ENCODE results near the gene CELA1.

DNA sequence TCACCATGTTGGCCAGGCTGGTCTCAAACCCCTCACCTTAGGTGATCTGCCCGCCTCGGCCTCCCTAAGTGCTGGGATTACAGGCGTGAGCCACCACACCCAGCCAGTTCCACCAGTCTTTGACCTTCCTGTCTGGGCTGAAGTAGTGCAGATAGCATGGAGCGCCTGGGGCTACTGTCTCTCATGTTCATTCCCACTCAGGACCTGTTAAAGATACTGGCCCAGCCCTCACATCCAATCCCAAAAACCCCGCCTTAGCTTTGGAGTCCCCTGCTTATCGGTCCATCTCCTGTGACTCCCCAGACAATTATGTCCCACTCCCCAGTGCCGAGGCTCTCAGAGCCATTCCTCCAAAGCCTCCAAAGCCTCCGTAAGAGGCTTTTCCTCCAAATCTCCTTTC lies 12.0 kb upstream of the CELA1 start:
- TF ChIP-seq CTCF (IDR thresholded peaks at IDR 0.05) (no peak), POLR2AphosphoS5 (IDR thresholded peaks at IDR 0.05) (no peak), EP300 (IDR thresholded peaks at IDR 0.05) (no peak)
